Eye (tissue), 1 donor: ENCODE data around the gene SMAD3.
A peak's percentile ranks its signal among the peaks of the same experiment; 100 is the strongest.

Source experiments
- DNase-seq: peaks from one replicate; pipeline ENCODE4 v3.0.0-alpha.2; 2015

The SMAD3 gene

DNA sequence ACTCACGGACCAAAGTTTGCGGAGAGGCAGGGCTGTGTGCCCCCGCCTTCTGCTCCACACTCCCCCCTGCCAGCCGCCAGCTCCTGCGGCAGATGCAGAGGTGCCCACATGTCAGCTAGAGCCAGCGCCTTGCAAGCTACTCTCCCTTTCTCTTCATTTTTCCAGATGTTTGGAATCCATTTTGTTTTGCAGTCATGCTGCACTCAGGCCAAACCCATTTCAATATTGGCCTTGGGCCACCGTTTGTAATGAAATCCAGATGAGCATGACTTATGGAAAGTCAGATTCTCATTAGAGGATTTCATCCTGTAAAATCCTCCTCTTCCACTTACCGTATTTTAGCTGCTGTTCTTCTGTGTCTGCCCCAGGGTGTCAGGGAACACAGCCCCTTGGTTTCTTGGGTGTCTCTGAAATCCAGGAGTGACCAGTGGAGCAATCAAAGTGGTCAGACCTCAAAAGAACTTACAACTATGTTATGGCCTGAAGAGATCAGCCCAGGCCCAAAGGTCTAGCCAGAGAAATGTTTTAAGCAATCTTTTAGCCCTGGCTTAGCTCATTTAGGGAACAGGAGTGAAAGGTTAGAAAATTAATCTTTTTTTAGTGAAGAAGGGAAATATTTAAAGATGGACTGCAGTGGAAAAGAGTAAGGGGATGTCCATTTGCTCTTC is 123.3 kb downstream of the SMAD3 start:
- DNase-seq, result peak; percentile 92

DNA sequence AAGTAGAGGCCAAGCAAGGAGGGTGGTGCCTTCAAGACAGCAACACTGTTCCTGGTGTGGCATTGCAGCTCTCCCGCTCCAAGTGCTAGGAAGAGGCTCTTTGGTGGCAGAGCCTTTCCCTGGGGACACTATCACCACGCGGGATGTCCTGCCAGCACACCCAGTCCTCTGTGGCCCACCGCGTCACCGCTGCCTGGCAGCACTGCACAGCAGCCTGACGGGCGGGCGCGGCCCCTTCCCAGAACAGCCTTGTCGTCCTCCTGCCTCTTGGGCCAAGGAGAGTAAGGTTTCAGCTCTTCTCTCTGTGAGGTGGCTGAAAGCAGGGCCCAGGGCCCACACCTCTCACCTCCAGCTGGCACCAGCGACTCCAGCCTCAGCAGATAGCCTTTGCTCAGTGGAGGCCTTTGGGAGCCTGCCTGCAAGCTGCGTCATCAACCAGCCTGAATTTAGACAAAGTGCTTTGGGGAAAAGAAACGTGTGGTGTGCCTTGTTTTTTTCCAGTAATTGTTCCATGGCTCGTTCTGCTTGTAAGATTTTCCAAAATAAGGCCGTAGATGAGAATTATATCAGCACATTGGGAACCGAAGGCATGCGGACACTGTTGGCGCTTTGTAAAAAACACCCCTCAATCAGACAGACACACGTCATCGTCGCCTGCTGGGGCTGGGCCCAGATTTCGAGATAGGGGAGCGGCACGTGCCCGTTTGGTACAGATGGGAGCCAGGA is 124.1 kb downstream of the SMAD3 start:
- peak; percentile 78 for DNase-seq

DNA sequence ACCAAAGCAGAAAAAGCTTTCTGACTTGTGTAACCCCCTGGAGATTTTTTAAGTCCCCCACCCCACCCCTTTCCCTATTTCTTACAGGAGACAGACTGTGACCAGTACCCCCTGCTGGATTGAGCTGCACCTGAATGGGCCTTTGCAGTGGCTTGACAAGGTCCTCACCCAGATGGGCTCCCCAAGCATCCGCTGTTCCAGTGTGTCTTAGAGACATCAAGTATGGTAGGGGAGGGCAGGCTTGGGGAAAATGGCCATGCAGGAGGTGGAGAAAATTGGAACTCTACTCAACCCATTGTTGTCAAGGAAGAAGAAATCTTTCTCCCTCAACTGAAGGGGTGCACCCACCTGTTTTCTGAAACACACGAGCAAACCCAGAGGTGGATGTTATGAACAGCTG is 124.9 kb downstream of the SMAD3 start:
- no peak for DNase-seq

DNA sequence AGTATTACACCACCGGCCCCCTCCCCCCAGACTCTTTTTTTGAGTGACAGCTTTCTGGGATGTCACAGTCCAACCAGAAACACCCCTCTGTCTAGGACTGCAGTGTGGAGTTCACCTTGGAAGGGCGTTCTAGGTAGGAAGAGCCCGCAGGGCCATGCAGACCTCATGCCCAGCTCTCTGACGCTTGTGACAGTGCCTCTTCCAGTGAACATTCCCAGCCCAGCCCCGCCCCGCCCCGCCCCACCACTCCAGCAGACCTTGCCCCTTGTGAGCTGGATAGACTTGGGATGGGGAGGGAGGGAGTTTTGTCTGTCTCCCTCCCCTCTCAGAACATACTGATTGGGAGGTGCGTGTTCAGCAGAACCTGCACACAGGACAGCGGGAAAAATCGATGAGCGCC is 125.4 kb downstream of the SMAD3 start:
- DNase-seq, result no peak

DNA sequence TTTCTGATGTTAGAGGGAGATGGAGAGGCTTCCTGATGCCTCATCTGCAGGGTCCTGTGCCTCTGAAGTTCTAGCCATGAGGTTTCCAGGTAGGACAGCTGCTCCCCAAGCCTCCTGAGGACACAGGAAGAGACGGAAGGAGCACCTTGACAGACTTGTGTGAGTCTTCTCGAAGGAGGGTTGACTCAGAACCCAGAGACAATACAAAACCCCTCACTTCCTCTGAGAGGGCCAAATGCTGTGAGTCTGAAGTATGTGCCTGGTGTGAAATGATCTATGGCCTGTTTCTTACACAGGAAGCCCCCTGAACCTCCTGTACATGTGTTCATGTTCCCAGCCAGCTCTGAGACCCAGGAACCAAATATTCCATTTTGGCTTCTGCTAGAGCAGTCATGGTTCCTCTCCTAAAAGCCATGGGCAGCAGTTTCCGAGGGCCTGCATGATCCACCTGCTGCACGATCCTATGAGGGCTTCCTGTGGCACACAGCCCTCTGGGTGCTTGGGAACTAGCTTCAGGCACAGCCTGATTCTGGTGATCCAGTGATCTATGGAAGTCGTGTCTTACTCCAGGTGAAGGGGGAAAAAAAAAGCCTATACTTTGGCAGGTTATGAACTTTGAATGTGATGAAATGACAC is 126.9 kb downstream of the SMAD3 start:
- no peak for DNase-seq

DNA sequence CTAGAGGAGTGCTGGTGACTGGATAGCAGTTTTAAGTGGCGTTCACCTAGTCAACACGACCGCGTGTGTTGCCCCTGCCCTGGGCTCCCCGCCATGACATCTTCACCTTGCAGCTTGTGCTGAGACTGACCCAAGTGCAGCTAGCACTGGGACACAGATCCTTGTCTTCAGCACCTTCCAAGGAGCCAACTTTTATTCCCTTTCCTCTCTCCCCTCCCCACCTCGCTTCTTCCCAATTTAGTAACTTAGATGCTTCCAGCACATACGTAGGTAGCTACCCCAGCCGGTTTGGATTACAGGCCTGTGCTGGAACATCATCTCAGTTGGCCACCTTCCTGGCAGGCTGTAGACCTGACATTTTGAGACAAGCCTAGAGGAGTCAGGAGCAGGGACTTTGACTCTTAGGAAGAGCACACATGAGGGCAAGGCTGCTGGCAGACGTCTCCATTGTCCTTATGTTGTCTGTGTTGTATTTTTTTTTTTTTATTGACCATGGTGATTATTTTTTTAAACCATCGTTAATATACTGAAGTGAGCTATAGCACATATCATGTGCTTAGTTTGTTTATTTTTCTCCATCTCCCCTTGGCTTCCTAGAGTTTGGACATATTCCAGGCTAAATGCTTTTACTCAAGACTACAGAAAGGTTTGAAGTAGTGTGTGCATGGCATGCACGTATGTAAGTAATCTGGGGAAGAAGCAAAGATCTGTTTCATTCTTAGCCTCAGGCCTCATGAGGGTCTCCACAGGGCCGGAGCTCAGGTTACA is 128.0 kb downstream of the SMAD3 start:
- DNase-seq, result no peak

DNA sequence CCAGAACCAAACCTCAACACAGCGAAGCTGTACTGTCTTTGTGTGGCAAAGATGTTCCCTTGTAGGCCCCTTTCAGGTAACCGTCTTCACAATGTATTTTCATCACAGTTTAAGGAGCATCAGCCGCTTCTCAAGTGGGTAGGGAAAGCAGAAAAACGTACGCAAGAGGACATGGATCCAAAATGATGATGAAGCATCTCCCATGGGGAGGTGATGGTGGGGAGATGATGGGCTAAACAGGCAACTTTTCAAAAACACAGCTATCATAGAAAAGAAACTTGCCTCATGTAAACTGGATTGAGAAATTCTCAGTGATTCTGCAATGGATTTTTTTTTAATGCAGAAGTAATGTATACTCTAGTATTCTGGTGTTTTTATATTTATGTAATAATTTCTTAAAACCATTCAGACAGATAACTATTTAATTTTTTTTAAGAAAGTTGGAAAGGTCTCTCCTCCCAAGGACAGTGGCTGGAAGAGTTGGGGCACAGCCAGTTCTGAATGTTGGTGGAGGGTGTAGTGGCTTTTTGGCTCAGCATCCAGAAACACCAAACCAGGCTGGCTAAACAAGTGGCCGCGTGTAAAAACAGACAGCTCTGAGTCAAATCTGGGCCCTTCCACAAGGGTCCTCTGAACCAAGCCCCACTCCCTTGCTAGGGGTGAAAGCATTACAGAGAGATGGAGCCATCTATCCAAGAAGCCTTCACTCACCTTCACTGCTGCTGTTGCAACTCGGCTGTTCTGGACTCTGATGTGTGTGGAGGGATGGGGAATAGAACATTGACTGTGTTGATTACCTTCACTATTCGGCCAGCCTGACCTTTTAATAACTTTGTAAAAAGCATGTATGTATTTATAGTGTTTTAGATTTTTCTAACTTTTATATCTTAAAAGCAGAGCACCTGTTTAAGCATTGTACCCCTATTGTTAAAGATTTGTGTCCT is 129.0 kb downstream of the SMAD3 start:
- no peak for DNase-seq

DNA sequence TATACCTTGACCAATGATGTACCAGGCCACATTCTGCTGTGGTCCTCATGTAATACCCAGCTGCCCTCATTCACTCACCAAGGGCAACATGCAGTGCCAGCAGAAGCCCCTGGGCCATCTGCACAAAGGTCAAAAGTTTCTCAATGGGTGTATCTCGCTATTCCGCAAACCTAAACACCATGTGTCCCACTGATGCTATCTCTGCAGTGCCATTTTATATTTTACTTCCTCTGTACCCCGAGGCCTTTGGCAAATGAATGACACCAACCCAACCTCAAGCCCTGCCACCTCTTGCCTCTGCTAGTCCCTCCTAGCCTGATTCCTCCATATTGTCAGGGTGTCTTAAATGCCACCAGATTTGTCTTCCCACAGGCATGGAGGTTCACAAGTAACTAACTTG is 129.9 kb downstream of the SMAD3 start:
- no peak for DNase-seq

DNA sequence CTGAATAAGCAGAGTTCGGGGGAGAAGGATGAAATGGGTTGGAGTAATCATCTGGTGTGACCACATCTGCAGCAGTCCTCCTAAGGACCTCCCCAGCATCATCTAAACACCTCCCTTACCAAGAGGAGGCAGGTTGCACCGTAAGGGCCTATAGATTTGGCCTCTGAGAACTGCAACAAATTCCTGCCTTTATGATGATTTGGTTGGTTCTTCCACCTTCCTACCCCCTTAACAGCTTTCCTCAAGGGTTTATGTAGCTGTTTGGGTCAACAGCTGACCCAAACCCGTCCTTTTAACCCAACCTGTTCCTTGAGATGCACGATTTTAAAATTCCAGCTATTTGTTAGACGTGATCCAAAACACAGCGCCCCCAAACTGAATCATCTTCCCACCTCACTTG is 130.8 kb downstream of the SMAD3 start:
- DNase-seq, result no peak

DNA sequence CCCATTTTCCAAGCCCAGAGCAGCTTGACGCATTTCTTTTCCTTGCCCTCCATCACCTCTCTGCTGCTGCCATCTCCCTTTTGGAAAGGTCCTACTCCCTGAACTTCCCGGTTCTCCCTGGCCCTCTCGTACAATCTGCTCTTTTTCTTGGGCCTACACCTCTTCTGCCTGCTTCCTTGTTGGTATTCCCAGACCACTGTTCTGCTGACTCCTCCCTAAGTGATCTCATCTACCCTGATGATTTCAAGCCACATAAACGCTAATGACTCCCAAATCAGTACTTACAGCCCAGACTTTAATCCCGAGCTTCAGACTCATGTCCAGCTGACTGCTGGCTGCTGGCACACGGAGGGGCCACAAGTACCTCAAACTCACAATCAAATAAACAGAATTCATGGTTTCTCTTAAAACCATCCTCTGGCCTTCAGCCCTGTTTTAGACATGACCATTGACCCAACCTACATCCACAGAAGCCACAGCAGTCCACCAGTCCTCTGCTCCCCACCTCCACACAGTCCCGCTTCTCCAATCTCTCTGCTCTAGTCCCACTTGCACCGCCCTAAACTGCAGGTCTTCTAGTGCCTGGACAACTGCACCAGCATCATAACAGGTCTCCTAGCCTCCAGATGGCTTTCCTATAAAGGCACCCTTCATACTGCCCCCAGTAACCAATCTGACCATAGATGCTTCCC is 131.4 kb downstream of the SMAD3 start:
- no peak for DNase-seq

DNA sequence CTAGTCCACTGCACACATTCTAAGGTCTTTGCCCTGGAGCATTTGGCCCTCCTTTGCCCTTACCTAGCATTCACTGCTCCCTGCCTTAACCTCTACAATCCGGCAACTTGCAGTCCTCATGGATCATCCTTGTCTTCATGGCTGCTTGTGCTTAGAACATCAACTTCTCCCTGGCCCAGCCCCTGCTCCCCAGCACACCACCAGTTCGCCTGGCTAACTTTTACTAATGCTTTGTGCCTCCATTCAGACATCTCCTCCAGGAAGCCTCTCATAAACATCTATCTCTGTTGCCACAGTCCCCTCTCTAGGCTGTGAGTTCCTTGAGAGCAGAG is 131.9 kb downstream of the SMAD3 start:
- no peak for DNase-seq

DNA sequence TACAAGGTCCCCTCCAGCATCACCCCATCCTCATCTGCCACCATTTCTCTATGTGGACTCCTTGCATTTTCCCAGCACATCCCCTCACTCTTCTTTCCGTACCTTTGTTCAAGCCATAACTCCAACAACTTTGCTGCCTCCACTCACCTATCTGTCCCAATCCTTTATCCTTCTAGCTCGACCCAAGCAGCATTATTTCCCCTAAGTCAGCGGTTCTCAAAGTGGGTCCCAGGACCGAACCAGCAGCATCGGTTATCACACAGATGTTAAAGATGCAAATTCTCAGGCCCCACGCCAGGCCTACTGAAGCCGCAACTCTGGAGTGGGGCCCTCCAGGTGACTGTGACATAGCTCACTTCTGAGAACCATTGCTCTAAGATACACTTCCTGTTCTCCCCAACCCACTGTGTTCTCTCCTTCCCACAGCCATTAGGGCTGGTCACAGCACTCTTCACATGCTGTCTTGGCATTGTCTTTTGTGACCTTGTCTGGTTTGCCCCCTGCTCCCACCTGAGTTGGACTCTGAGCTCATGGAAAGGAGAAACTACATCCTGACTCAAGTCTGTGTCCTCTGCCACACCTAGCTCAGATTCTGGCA is 132.9 kb downstream of the SMAD3 start:
- no peak for DNase-seq

DNA sequence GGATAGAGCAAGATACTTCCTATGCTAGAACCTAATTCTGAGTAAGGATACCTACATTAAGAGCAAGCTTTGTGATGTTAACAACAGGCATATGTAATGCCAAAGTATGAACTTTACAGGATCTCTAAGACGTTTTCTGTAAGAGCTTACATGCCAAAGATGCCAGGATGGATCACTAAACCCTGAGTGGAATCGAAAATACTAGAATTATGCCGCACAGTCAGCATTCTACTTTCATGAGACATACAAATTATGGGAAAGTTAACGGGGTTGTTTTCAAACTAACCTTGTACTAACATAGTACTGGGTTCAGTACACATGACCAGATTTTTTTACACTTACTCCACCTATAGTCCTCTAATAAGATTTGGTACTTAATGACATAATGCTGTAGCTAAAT is 134.0 kb downstream of the SMAD3 start:
- DNase-seq, result no peak

DNA sequence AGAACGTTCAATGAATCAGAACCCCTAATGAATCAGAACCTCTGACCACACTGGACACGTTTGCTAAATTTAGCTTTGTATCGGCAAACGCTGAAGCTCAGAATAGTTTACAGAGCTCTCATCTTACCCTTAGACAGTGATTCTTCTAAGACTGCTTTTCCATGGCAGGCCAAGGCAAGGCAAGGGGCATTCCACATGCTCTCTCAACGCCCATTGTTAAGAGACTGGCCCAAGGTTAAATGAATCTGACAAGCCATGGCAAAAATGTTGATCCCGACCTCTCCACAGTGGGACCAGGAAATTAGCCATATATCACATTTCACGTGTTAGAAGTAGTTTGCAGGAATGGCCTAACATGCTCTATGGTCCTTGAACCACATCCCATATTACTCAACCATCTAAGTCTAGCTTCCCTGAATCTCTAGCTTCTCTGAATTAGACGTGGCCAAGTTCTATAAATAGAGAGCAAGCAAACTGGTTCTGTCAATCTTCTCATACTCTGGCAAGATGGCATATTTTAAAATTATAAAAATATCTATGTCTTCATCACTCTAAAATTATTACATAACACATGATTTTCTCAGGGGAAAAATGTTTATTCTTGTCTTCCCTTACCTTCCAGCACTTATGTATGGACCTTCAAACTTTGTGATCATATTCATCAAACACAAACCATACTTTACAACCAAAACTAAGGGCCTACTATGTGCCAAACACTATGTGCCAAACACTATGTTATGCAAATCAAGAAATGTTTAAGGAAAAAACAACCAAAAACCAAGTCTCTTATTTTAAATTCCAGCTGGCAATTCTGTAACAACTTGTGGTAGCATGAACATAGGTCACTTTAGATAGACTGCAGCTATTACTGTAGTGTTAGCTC is 134.7 kb downstream of the SMAD3 start:
- DNase-seq, result peak; percentile 84

DNA sequence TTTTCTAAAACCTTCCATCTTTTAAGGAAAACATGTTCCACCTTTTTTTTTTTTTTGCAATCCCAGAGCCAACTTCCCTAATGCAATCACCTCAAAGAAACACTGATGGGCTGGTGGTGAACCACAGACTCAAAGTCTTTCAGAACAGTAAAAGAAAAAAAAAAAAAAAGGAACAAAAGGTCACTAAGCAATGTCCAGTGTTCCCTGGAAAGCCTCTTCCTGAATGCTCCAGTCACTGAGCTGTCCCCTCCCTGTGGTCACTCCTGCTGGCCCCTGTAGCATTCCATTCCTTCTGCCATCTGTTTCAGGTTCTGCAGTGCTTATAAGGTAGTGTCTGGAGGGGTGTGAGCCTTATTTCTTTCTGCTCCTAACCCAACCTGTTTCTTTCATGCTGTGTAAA is 135.7 kb downstream of the SMAD3 start:
- DNase-seq, result no peak

DNA sequence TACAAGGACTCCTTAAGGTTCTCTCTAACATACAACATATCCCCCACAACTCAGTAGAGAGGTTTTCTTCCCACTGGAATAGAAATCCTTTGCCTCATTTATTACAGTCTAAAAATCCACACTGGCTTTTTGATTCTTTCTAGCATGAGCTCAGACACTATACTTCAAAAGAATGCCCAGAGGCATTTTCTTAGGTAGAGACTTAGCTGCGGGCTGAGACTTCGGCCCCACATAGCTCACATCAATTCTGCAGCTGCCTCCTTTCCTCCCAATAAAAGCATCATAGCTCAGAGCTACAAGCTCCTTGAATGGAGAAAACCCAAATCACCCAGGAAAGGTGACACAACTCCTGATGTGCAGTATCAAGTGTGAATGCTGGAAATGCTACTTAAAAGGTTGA is 136.7 kb downstream of the SMAD3 start:
- no peak for DNase-seq

DNA sequence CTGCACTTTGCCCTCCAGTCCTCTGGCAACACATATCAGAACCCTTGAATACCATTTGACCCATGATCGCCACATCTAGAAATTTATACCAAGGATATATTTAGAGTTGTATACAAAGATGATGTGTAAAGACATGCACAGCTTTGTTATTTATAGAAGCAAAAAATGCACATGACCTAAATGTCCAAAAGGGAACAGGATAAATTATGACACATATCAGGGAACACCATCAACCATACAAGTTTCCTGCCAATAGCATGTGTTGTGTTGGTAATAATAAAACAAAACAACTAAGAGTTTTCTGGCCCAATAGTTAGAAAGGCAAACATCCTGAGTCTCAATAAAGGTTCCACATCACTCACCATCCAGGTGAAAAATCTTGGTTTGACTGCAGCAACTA is 137.6 kb downstream of the SMAD3 start:
- DNase-seq, result no peak

DNA sequence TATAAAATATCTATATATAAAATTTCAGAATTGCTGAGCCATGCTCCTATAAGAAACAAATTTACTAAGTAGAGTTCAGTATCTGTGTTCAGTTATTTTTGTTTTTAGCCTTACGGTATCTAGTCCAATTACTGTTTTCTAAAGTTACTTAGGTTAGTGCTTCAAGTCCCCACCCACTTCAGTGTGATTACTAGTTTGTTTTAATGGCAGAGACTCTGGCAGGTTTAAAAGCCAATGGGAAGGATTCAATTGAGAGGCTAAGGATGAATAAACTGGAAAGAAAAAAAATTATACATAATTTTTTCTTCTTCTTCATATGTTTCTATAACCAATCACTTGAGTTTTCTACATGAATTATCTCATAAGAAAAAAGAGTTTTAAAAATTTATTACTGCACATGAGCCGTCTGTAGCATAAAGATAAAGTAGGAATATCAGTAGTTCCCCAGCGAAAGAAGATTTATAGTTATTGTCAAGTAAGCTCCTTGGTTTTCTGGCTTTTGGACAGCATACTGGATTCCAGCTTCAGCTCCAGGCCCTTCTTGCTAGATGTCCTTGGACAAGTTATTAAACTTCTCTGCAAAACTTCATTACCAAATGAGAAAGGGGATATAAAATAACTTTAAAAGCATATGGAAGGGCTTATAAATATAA is 142.3 kb downstream of the SMAD3 start:
- DNase-seq, result no peak

DNA sequence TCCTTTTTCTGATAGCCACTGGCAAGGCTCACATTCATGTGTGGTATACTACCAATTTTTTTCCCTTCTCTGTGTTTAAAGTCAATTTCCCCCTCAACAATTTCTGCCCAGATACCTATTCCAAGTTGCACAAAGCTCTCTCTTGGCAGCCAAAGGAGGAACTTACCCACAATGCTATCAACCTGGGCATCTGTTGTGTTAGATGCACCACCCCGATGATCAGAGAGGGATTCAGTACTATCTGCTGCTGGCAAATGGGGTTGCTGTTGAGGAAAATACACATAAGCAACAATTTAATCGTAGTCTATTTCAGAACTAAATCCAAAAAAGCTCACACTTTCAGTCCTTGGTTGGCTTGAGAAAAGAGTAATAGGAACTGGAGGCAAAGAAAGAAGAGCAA is 143.0 kb downstream of the SMAD3 start:
- DNase-seq, result no peak
